Stimulated activated CD4-positive, alpha-beta T cell treated with anti-CD3 and anti-CD28 coated beads, TNF-alpha, amount 100 ng/mL, for 1 hour (primary cell): ENCODE results near the gene HYAL1.
"Not testable (repeated sequence)": the region's sequence is repeated elsewhere in the genome, so short reads cannot be mapped to it uniquely, and the experiment has no call there.

Source experiments
- DNase-seq, 3 donors: peaks; one replicate each; pipeline ENCODE4 v3.0.0-alpha.2; 2020; ENCODE audit warnings: low read depth in 3 of 3, low spot score in 1 of 3

Gene HYAL1

DNA sequence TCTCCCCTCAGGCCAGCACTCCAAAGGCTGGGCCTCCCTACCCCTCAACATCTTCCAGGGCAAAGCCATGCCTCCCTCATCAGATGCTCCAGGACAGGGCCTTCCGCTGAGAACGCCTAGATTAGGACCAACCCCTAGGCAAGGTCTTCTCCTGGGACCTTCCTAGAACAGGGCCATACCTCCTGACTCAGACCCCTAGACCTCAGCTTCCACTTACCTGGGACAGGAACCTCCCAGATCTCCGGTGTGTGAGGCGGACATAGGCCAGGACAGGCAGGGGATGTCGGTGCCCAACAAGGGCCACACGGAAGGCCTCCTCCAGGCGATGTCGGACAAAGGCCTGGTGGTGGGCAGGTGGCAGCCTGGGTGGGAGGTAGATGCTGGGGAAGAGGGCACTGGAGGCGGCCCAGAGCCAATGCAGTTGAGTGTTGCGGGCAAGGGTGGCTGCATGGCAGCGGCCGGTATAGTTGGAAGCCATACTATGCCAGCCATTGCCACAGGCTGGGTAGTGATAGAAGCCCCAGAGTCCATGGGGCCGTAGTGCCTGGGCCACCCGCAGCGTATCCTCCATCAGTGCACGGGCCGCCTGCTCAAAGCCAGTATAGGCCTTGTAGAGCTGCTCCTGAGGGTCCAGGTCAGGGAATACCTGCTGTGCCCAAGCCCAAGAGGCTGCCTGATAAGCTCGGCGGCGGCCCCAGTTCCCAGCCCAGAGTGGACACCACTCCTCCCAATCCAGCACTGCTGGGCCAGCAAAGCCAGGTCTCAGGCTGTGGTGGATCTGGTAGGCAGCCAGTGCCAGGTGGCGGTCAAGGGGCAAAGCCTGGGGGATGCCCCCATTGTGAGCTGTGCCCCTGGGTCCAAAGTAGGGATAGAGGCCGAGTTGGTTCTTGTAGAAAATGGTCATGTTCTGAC lies 8.6 kb downstream of the HYAL1 start:
- DNase-seq, result no peak

- DNase-seq, result no peak
Measured at GRCh38 chr3:50294089-50294488, 9.3 kb downstream of the HYAL1 start.

- no peak for DNase-seq
Measured at GRCh38 chr3:50293079-50293801, 10.1 kb downstream of the HYAL1 start.

DNA sequence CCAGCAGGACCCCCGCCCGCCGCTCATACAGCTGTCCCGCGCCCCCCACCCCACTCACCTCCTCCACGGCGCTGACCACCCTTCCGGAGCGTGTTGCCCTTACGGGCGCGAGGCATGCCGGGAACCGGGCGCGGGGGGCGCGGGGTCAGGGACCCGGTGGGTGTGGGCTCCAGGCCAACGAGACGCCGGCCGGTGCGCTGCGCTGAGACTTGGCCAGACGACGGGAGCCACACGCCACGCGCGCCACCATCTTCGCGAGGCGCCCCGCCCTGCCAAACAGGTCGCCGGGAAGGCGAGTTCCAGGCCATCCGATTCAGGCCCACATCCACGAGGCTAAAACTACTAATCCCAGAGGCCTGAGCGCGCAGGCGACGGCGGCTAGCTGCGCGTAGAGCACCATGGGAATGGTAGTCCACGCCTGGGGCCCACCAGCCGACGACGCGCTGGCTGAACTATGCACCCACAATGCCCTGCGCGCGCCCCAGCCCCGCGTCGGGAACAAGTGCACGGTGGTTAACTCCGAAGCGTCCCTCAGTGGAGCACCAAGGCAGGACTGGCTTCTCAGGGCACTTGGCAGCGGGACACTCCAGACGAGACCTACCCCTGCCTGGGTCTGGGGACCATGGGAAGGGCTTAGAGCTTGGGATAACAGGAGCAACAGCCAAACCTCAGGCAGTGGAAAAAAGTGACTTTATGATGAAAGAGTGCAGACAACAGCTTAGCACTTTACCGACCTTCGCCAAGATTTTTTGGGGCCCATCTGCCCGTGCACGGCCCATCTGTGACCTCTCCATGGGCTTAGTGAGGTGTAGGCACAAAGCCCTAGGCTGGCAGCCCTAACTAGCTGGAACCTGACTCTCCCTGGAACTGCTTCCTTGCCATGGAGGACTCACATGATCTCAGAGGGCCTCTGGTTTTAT lies 11.0 kb downstream of the HYAL1 start, which contains the start of gene IFRD2:
TSS of gene IFRD2 (minus strand) at position 271 of the 920 bp plus-strand sequence. CDS start at position 116, 155 bp downstream.
- DNase-seq, result peak; percentile 87 to 90 (median 87)

GRCh38 chr3:50290161-50290641 lies 13.2 kb downstream of the HYAL1 start:
- DNase-seq, result no peak

- DNase-seq, result no peak
Measured at GRCh38 chr3:50289130-50289529, 14.2 kb downstream of the HYAL1 start.

DNA sequence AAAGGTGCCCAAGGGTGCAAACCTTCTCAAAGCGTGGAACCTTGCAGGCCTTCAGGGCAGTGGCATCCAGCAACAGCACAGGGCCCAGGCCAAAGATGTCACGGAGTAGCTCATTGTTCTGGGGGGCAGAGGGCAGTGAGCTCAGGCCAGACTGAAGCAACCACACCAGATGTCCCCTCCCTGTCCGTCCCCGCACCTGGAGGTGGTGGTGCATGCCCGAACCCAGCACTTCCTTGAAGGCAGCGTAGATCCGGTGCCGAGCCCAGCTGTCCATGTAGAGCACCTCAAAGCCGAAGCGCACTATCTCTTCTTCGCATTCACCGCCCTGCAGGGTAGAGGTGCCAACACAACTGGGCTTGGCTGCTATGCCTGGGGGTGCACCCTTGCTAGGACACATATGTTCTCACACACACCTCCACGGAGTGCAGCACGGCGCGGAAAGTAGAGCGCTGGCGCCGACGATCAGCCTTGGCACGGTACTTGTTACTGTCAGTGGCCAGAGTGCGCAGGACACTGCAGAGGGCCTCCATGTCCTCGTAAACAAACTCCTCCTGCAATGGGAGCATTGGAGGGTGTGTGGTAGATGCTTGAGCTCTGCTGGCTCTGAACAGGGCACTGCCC lies 14.9 kb downstream of the HYAL1 start:
- no peak for DNase-seq

DNA sequence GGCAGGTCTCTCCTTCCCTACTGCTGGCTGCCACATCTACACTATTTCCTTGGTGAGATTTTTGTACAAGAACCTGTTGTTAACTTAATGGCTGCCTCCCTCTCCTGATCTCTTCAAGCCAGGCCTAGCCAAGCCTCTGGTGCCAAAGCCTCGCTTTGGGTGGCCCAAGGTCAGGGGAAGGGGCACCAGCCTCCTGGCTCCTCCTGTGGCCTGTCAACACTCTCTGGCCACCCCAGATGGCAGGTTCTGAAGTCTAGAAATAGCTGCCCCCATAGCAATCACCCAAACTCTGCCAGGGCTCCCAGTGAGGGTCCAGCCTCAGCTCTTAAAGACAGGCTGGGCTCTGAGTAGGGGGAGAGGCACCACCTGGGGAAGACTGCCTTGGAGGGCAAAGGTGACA lies 16.1 kb downstream of the HYAL1 start:
- DNase-seq, result no peak

- DNase-seq, result no peak
Measured at GRCh38 chr3:50286322-50287227, 16.8 kb downstream of the HYAL1 start.

DNA sequence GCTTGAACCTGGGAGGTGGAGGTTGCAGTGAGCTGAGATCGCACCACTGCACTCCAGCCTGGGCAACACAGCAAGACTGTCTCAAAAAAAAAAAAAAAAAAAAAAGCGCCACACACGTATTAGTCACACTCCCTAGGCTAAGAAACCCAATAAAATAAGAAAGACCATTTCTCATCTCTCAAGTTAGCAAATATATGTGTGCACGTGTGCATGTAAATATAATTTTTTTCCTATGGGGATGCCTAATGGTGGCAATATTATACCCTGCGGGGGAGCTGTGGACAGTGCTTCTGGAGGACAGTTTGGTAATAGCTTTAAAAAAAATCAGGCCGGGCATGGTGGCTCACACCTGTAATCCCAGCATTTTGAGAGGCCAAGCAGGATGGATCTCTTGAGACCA lies 19.3 kb downstream of the HYAL1 start:
- not testable (repeated sequence) for DNase-seq

GRCh38 chr3:50279255-50280016 lies 23.9 kb downstream of the HYAL1 start:
- no peak for DNase-seq

DNA sequence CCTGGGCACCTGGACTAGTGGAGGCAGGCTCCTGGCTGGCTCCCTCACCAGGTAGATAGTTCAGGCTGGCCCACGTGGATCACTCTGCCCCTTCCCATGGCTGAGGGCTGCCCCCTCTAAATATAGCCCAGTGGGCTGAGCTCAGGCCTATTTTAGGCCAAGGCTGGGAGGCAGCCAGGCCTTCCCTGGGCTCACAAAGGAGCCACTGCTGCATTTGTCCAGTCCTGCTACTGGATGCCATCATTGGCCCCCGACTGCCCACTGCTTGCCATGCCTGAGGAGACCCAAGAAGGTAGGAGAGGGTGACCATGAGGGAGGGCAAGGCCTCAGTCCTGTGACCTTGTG lies 24.5 kb downstream of the HYAL1 start, which contains the start of gene LSMEM2:
TSS of gene LSMEM2 (plus strand) at position 208 of the 345 bp plus-strand sequence. CDS start at position 235, 27 bp downstream.
- no peak for DNase-seq

DNA sequence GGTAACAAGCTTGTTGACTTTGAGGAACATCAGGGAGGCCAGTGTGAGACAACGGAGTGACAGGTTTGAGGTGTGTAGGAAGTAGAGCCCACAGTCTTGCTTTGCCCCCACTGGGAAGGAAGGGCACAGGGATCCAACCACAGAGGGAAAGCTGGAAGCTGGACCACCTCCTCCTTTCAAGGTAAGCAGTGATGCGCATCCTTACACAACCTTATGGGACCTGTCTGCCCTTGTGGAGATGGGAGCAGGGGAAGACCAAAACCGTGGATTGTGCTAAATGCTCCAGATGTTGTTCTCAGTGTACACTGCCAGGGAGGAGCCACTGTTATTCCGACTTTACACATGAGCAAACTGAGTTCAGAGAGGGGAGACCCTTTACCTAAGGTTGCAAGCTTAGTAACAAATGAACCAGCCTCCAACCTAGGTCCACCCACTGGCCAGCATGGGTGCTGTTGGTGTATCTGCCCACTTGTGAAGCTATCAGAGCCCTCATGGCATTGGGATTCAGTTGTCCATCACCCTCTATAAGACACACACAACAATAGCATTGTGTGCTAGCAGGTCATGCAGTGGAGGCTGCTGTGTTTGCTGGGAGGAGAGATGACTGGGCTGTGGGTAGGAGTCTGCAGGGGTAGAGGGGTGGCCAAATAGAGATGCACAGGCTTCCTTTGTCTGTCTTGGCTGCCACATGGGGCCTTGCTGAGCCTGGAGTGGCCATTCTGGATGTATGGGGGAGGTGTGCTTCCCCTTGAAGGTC lies 25.1 kb downstream of the HYAL1 start:
- DNase-seq, result no peak

DNA sequence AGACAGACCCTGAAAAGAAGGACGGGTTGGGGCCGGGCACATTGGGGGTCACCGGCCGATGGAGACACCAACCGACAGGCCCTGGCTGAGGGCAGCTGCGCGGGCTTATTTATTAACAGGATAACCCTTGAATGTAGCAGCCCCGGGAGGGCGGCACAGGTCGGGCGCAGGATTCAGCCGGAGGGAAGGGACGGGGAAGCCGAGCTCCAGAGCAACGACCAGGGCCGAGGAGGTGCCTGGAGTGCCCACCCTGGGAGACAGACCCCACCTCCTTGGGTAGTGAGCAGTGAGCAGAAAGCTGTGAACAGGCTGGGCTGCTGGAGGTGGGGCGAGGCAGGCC lies 26.6 kb downstream of the HYAL1 start:
- DNase-seq, result no peak

GRCh38 chr3:50275996-50276761 lies 27.2 kb downstream of the HYAL1 start:
- DNase-seq, result no peak

DNA sequence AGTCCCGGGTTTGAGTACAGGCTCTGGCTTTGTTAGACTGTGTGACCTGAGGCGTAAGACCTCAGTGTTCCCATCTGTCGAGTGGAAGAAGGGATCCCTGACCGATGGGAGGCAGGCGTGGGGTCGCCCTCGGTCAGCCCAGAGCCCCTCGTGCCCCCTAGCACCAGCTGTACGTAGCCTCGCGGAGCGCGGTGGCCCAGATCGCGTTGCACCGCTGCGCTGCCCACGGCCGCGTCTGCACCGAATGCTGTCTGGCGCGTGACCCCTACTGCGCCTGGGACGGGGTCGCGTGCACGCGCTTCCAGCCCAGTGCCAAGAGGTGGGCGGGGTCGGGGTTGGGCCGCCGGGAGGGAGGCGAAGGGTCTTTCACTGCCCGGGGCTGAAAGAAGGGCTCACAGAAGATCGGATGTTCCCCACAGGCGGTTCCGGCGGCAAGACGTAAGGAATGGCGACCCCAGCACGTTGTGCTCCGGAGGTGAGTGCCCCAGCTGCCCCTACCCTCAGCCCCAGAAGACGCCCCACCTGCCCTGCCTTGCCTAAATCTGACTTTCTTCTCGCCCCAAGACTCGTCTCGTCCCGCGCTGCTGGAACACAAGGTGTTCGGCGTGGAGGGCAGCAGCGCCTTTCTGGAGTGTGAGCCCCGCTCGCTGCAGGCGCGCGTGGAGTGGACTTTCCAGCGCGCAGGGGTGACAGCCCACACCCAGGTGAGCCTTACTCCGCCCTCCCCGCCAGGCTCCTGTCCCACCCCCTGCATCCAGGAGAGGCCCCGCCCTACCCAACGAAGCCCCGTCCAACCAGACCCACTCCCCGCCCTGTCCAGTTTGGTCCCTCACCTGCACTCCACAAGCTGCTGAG lies 28.0 kb downstream of the HYAL1 start:
- DNase-seq, result no peak
